Caco-2 (cell line): Measurements from ENCODE around the gene WWOX. TPM values are rescaled to one million over a fixed set of nuclear protein-coding genes. Genes with fewer than 3 reads are reported as not detected.

Experiments
- BruUV-seq: library from RNA; stranded (reverse); fragments of 400-500 nt; replicated peaks from 2 replicates; lab custom pipeline; 2021; lab: Mats Ljungman, UMichigan
- CTCF ChIA-PET: fragments of 300-600 bp; sonication (Branson Sonifier 250); formaldehyde crosslinking; loops from one replicate; lab custom pipeline; 2022; ENCODE audit warnings: antibody characterized with exemption; lab: Charles Lee
- POLR2A ChIA-PET: fragments of 300-600 bp; sonication (Branson Sonifier 250); formaldehyde crosslinking; loops from one replicate; lab custom pipeline; 2022; ENCODE audit warnings: antibody characterized with exemption; lab: Charles Lee
- DNase-seq, 2 experiments: peaks; one replicate each; pipeline versions ENCODE4 v3.0.0 to v3.0.0-alpha.2; 2020 to 2022
- H3K27me3 ChIP-seq: replicated peaks from 2 replicates; pipeline ENCODE4 v1.6.0; 2011; ENCODE audit warnings: low read length; ENCODE audit not compliant: control insufficient read depth, insufficient read depth
- H3K36me3 ChIP-seq: 2 replicates; pipeline ENCODE4 v1.5.1; 2011; ENCODE audit warnings: low read length; ENCODE audit not compliant: control insufficient read depth, insufficient read depth
- H3K4me1 ChIP-seq: fragments of 250-450 bp; sonication (Bioruptor Pico); 2 replicates; pipeline ENCODE4 v1.5.1; 2020; ENCODE audit warnings: mild to moderate bottlenecking
- H3K4me3 ChIP-seq: 2 replicates; pipeline ENCODE4 v1.5.1; 2011; ENCODE audit warnings: low read depth, mild to moderate bottlenecking, control low read depth, low read length
- H3K9me3 ChIP-seq: fragments of 250-450 bp; sonication (Bioruptor Pico); 2 replicates; pipeline ENCODE4 v1.5.1; 2020; ENCODE audit warnings: mild to moderate bottlenecking, moderate library complexity
- H3K27ac Mint-ChIP-seq: one replicate; pipeline ENCODE4 v1.8.0; 2022; ENCODE audit warnings: mixed read lengths; ENCODE audit not compliant: unreplicated experiment
- H3K27me3 Mint-ChIP-seq: one replicate; pipeline ENCODE4 v1.8.0; 2022; ENCODE audit warnings: mixed read lengths; ENCODE audit not compliant: insufficient read depth, unreplicated experiment
- H3K36me3 Mint-ChIP-seq: one replicate; pipeline ENCODE4 v1.8.0; 2022; ENCODE audit warnings: mild to moderate bottlenecking, mixed read lengths; ENCODE audit not compliant: insufficient read depth, unreplicated experiment
- H3K4me1 Mint-ChIP-seq: one replicate; pipeline ENCODE4 v1.8.0; 2022; ENCODE audit warnings: low read depth, mixed read lengths; ENCODE audit not compliant: unreplicated experiment
- H3K4me3 Mint-ChIP-seq: one replicate; pipeline ENCODE4 v1.8.0; 2022; ENCODE audit warnings: mild to moderate bottlenecking, moderate library complexity, mixed read lengths; ENCODE audit not compliant: unreplicated experiment
- H3K9me3 Mint-ChIP-seq: one replicate; pipeline ENCODE4 v1.8.0; 2022; ENCODE audit warnings: mixed read lengths; ENCODE audit not compliant: unreplicated experiment
- CTCF ChIP-seq, 2 experiments: fragments of 200-600 bp in 1 of 2; IDR thresholded peaks; 1 replicate in 1 of 2; 2 replicates in 1 of 2; pipeline versions ENCODE4 v1.5.1 to v1.8.0; 2011 to 2022; ENCODE audit warnings: antibody characterized with exemption in 1 of 2, control low read depth in 1 of 2, inconsistent platforms in 1 of 2, low read depth in 1 of 2, low read length in 1 of 2, mild to moderate bottlenecking in 1 of 2, moderate library complexity in 1 of 2; ENCODE audit not compliant: insufficient read depth in 1 of 2, severe bottlenecking in 1 of 2, unreplicated experiment in 1 of 2
- intact Hi-C: fragments of 100-400 bp; cut with micrococcal nuclease; formaldehyde crosslinking; loops from one replicate; pipeline ENCODE4 v1.10.0; 2022; ENCODE audit not compliant: unreplicated experiment
- total RNA-seq: library from RNA; stranded (reverse); gene quantifications from 2 replicates; pipeline ENCODE4 v1.2.3, GENCODE V29; 2022

Gene WWOX
- total RNA-seq, 1 experiment from 2014 or later: 45.0 TPM

GRCh38 chr16:78976212-78976611 is 876.8 kb downstream of the WWOX start:
- H3K27me3 Mint-ChIP-seq: no peaks in the 10 kb centered on the region
- ChIA-PET CTCF (no interaction called here), POLR2A (no interaction called here)
- no peaks in the 10 kb centered on the region for H3K4me1 Mint-ChIP-seq
- Histone ChIP-seq H3K4me1 (no peaks in the 10 kb centered on the region), H3K27me3 (no peaks in the 10 kb centered on the region), H3K4me3 (no peak overlapping the region), H3K9me3 (no peaks in the 10 kb centered on the region), H3K36me3 (no peaks in the 10 kb centered on the region)
- BruUV-seq: no TSS peak
- H3K27ac Mint-ChIP-seq: no peak overlapping the region
- no peak for TF ChIP-seq CTCF (IDR thresholded peaks at IDR 0.05; ENCODE audit: insufficient read depth in 1 of 2, low read depth in 1 of 2, low read length in 1 of 2, severe bottlenecking in 1 of 2, unreplicated experiment in 1 of 2)
- intact Hi-C loops: no loop called here
- no peaks in the 10 kb centered on the region for H3K9me3 Mint-ChIP-seq
- H3K4me3 Mint-ChIP-seq: no peak overlapping the region
- no peaks in the 10 kb centered on the region for H3K36me3 Mint-ChIP-seq
- DNase-seq: no peak

- no peak overlapping the region for H3K4me3 ChIP-seq
- H3K4me1 ChIP-seq: no peaks in the 10 kb centered on the region
- peaks cover 6% of the 10 kb centered on the region for H3K4me1 Mint-ChIP-seq
- H3K36me3 ChIP-seq: no peaks in the 10 kb centered on the region
- no peak overlapping the region for H3K27ac Mint-ChIP-seq
- H3K9me3 ChIP-seq: no peaks in the 10 kb centered on the region
- BruUV-seq: no TSS peak
- no peaks in the 10 kb centered on the region for H3K27me3 Mint-ChIP-seq
- DNase-seq: no peak
- POLR2A ChIA-PET: no interaction called here
- H3K36me3 Mint-ChIP-seq: no peaks in the 10 kb centered on the region
- H3K27me3 ChIP-seq: no peaks in the 10 kb centered on the region
- H3K4me3 Mint-ChIP-seq: no peak overlapping the region
- H3K9me3 Mint-ChIP-seq: no peaks in the 10 kb centered on the region
- TF ChIP-seq CTCF (IDR thresholded peaks at IDR 0.05; ENCODE audit: insufficient read depth in 1 of 2, low read depth in 1 of 2, low read length in 1 of 2, severe bottlenecking in 1 of 2, unreplicated experiment in 1 of 2): no peak
- CTCF ChIA-PET: no interaction called here
- intact Hi-C loops: no loop called here
Observed at GRCh38 chr16:78980825-78981224, 881.4 kb downstream of the WWOX start.

GRCh38 chr16:78982096-78982744 is 882.8 kb downstream of the WWOX start:
- no peaks in the 10 kb centered on the region for H3K36me3 ChIP-seq
- no peaks in the 10 kb centered on the region for H3K27me3 ChIP-seq
- H3K9me3 ChIP-seq: no peaks in the 10 kb centered on the region
- intact Hi-C loops: no loop called here
- no peaks in the 10 kb centered on the region for H3K4me1 ChIP-seq
- Mint-ChIP-seq H3K27ac (no peak overlapping the region), H3K9me3 (no peaks in the 10 kb centered on the region), H3K4me3 (no peak overlapping the region), H3K36me3 (no peaks in the 10 kb centered on the region), H3K27me3 (no peaks in the 10 kb centered on the region), H3K4me1 (peaks cover 6% of the 10 kb centered on the region)
- no peak for TF ChIP-seq CTCF (IDR thresholded peaks at IDR 0.05; ENCODE audit: insufficient read depth in 1 of 2, low read depth in 1 of 2, low read length in 1 of 2, severe bottlenecking in 1 of 2, unreplicated experiment in 1 of 2)
- no peak for DNase-seq
- ChIA-PET CTCF (no interaction called here), POLR2A (no interaction called here)
- BruUV-seq: no TSS peak
- H3K4me3 ChIP-seq: no peak overlapping the region
